H1 (cell line): Measurements from ENCODE around the gene INPP5E. TPM values are rescaled to one million over a fixed set of nuclear protein-coding genes. Genes with fewer than 3 reads are reported as not detected.

ENCODE experiments used
- CTCF ChIA-PET: fragments of 300-600 bp; sonication (Branson Sonifier 250); formaldehyde crosslinking; loops from one replicate; lab custom pipeline; 2021; ENCODE audit not compliant: partially characterized antibody; lab: Charles Lee
- POLR2A ChIA-PET: fragments of 300-600 bp; sonication (Branson Sonifier 250); formaldehyde crosslinking; loops from one replicate; lab custom pipeline; 2021; ENCODE audit warnings: inconsistent platforms; ENCODE audit not compliant: partially characterized antibody; lab: Charles Lee
- DNase-seq, 2 experiments: peaks; one replicate each; pipeline versions ENCODE4 v3.0.0 to v3.0.0-alpha.2; 2010 to 2022; ENCODE audit warnings: low spot score in 2 of 2, low read depth in 1 of 2, mixed read lengths in 1 of 2
- FAIRE-seq: peaks from 2 replicates; lab custom pipeline; 2011; peaks lifted over from hg19 to GRCh38; lab: Jason Lieb, UNC
- H2AFZ ChIP-seq: 2 replicates; pipeline ENCODE4 v1.8.1; 2012; ENCODE audit warnings: low read length, inconsistent platforms
- H2AK5ac ChIP-seq: 2 replicates; pipeline ENCODE4 v1.6.1; 2013; ENCODE audit warnings: low read depth, low read length
- H2BK120ac ChIP-seq: replicated peaks from 2 replicates; pipeline ENCODE3; 2013; ENCODE audit warnings: low read depth, low read length, inconsistent platforms
- H2BK12ac ChIP-seq: 2 replicates; pipeline ENCODE4 v1.6.1; 2013; ENCODE audit warnings: low read depth, low read length
- H2BK15ac ChIP-seq: 2 replicates; pipeline ENCODE4 v1.6.1; 2013; ENCODE audit warnings: low read length
- H2BK20ac ChIP-seq: 2 replicates; pipeline ENCODE4 v1.6.1; 2013; ENCODE audit warnings: low read length
- H2BK5ac ChIP-seq: 2 replicates; pipeline ENCODE4 v1.6.1; 2013; ENCODE audit warnings: low read depth, low read length
- H3K14ac ChIP-seq: 2 replicates; pipeline ENCODE4 v1.6.1; 2013; ENCODE audit warnings: inconsistent platforms; ENCODE audit not compliant: insufficient read length
- H3K18ac ChIP-seq: 2 replicates; pipeline ENCODE4 v1.6.1; 2013; ENCODE audit warnings: low read length; ENCODE audit errors: extremely low read depth
- H3K23ac ChIP-seq: 2 replicates; pipeline ENCODE4 v1.6.1; 2013; ENCODE audit warnings: inconsistent platforms; ENCODE audit not compliant: insufficient read length
- H3K23me2 ChIP-seq: 2 replicates; pipeline ENCODE4 v1.6.1; 2013; ENCODE audit warnings: low read depth, low read length
- H3K27ac ChIP-seq: 2 replicates; pipeline ENCODE4 v1.6.1; 2011; ENCODE audit warnings: low read depth, low read length, inconsistent platforms
- H3K27me3 ChIP-seq, 4 experiments: replicated peaks in 1 of 4; 1 replicate in 1 of 4; 2 replicates in 3 of 4; pipeline versions ENCODE4 v1.6.1 to v1.8.1; 2011 to 2013; ENCODE audit warnings: low read length in 3 of 4, mild to moderate bottlenecking in 3 of 4, inconsistent platforms in 2 of 4, mixed read lengths in 2 of 4, moderate library complexity in 1 of 4; ENCODE audit not compliant: control insufficient read depth in 3 of 4, insufficient read depth in 3 of 4; ENCODE audit errors: extremely low read depth in 1 of 4
- H3K36me3 ChIP-seq, 4 experiments: 2 replicates each; pipeline versions ENCODE4 v1.6.1 to v1.8.1; 2011 to 2013; ENCODE audit warnings: mild to moderate bottlenecking in 4 of 4, low read length in 3 of 4, moderate library complexity in 2 of 4, control low read depth in 1 of 4, inconsistent platforms in 1 of 4; ENCODE audit not compliant: insufficient read depth in 4 of 4, control insufficient read depth in 2 of 4
- H3K4ac ChIP-seq: replicated peaks from 2 replicates; pipeline ENCODE3; 2013; ENCODE audit warnings: low read length, low read depth, mixed read lengths, inconsistent platforms; ENCODE audit not compliant: insufficient read length
- H3K4me1 ChIP-seq, 4 experiments: replicated peaks in 1 of 4; 1 replicate in 1 of 4; 2 replicates in 3 of 4; pipeline versions ENCODE4 v1.6.1 to v1.8.1; 2011 to 2013; ENCODE audit warnings: low read length in 3 of 4, inconsistent platforms in 2 of 4, mixed read lengths in 1 of 4; ENCODE audit not compliant: insufficient read depth in 4 of 4, control insufficient read depth in 3 of 4
- H3K4me2 ChIP-seq, 2 experiments: 2 replicates each; pipeline versions ENCODE4 v1.6.1 to v1.8.1; 2011 to 2013; ENCODE audit warnings: low read depth in 2 of 2, low read length in 2 of 2, control low read depth in 1 of 2, inconsistent platforms in 1 of 2, mild to moderate bottlenecking in 1 of 2; ENCODE audit not compliant: insufficient read depth in 1 of 2
- H3K4me3 ChIP-seq, 4 experiments: fragments of 200-600, 300-600 bp in 1 of 4; sonication (generic), shearing (Covaris generic), sonication (Bioruptor Twin) in 1 of 4; 2 replicates each; pipeline versions ENCODE4 v1.5.1 to v1.8.1; 2011 to 2016; ENCODE audit warnings: low read length in 4 of 4, low read depth in 3 of 4, control low read depth in 2 of 4, inconsistent platforms in 2 of 4, mild to moderate bottlenecking in 2 of 4, mixed read lengths in 1 of 4, moderate library complexity in 1 of 4; ENCODE audit not compliant: insufficient read depth in 2 of 4; ENCODE audit errors: extremely low read depth in 1 of 4
- H3K56ac ChIP-seq: replicated peaks from 2 replicates; pipeline ENCODE3; 2013; ENCODE audit warnings: low read depth, mild to moderate bottlenecking, mixed read lengths, low read length, inconsistent platforms; ENCODE audit not compliant: insufficient read length
- H3K79me1 ChIP-seq: 2 replicates; pipeline ENCODE4 v1.6.1; 2013; ENCODE audit warnings: low read depth, low read length, control low read depth
- H3K79me2 ChIP-seq, 2 experiments: 2 replicates each; pipeline versions ENCODE4 v1.6.1 to v1.8.1; 2012 to 2013; ENCODE audit warnings: low read length in 2 of 2, mild to moderate bottlenecking in 2 of 2, inconsistent platforms in 1 of 2; ENCODE audit not compliant: insufficient read depth in 2 of 2, control insufficient read depth in 1 of 2
- H3K9ac ChIP-seq, 4 experiments: replicated peaks in 1 of 4; 1 replicate in 1 of 4; 2 replicates in 3 of 4; pipeline versions ENCODE4 v1.6.1 to v1.8.1; 2011 to 2013; ENCODE audit warnings: low read depth in 3 of 4, low read length in 3 of 4, control low read depth in 2 of 4, mild to moderate bottlenecking in 2 of 4, moderate library complexity in 2 of 4, inconsistent platforms in 1 of 4; ENCODE audit errors: extremely low read depth in 1 of 4
- H3K9me3 ChIP-seq, 2 experiments: 2 replicates each; pipeline versions ENCODE4 v1.6.1 to v1.8.1; 2012 to 2013; ENCODE audit warnings: mild to moderate bottlenecking in 2 of 2, moderate library complexity in 2 of 2, control low read depth in 1 of 2, inconsistent platforms in 1 of 2, low read depth in 1 of 2, low read length in 1 of 2, mixed read lengths in 1 of 2; ENCODE audit not compliant: insufficient read depth in 2 of 2
- H4K20me1 ChIP-seq, 2 experiments: replicated peaks in 1 of 2; 2 replicates each; pipeline versions ENCODE3 to v1.8.1; 2011 to 2013; ENCODE audit warnings: inconsistent platforms in 2 of 2, low read length in 2 of 2, mild to moderate bottlenecking in 1 of 2; ENCODE audit not compliant: insufficient read depth in 2 of 2, control insufficient read depth in 1 of 2
- H4K5ac ChIP-seq: 2 replicates; pipeline ENCODE4 v1.6.1; 2013; ENCODE audit warnings: low read length, low read depth, mixed read lengths, inconsistent platforms; ENCODE audit not compliant: insufficient read length
- H4K8ac ChIP-seq: 2 replicates; pipeline ENCODE4 v1.8.0; 2013; ENCODE audit warnings: mild to moderate bottlenecking, moderate library complexity, low read length, inconsistent platforms; ENCODE audit not compliant: insufficient read depth; ENCODE audit errors: extremely low read depth
- H4K91ac ChIP-seq: replicated peaks from 2 replicates; pipeline ENCODE3; 2013; ENCODE audit warnings: low read length, mixed read lengths, inconsistent platforms; ENCODE audit not compliant: insufficient read length
- CBX8 ChIP-seq: fragments of 300-800, 300-1000 bp; sonication (generic); IDR thresholded peaks from 2 replicates; pipeline ENCODE4 v1.7.1; 2016; ENCODE audit warnings: low read depth, low read length, borderline replicate concordance
- CTBP2 ChIP-seq: IDR thresholded peaks from 2 replicates; pipeline ENCODE4 v1.7.0; 2011; ENCODE audit warnings: borderline replicate concordance, mild to moderate bottlenecking, moderate library complexity, mixed read lengths, low read length; ENCODE audit not compliant: insufficient read depth, insufficient read length
- EP300 ChIP-seq, 2 experiments: IDR thresholded peaks; 1 replicate in 1 of 2; 2 replicates in 1 of 2; pipeline ENCODE4 v1.6.1; 2011 to 2012; ENCODE audit warnings: low read depth in 2 of 2, low read length in 2 of 2, mild to moderate bottlenecking in 2 of 2, borderline replicate concordance in 1 of 2, inconsistent platforms in 1 of 2, moderate library complexity in 1 of 2
- GTF2F1 ChIP-seq: IDR thresholded peaks from 2 replicates; pipeline ENCODE4 v1.6.1; 2012; ENCODE audit warnings: low read depth, low read length, improper control_type of control experiment, borderline replicate concordance
- KDM1A ChIP-seq: fragments of 200-600, 300-600 bp; sonication (generic); IDR thresholded peaks from 2 replicates; pipeline ENCODE4 v1.7.1; 2016; ENCODE audit warnings: mild to moderate bottlenecking, low read length, borderline replicate concordance
- NRF1 ChIP-seq: IDR thresholded peaks from 2 replicates; pipeline ENCODE4 v1.6.1; 2011; ENCODE audit warnings: mild to moderate bottlenecking, low read depth, low read length, improper control_type of control experiment
- POU5F1 ChIP-seq: IDR thresholded peaks from 2 replicates; pipeline ENCODE4 v1.6.1; 2011; ENCODE audit warnings: low read depth, mild to moderate bottlenecking, low read length, moderate library complexity
- RBBP5 ChIP-seq: IDR thresholded peaks from 2 replicates; pipeline ENCODE4 v1.7.1; 2012; ENCODE audit warnings: low read depth, mild to moderate bottlenecking, inconsistent platforms, low read length, moderate library complexity, borderline replicate concordance
- RFX5 ChIP-seq: IDR thresholded peaks from 2 replicates; pipeline ENCODE4 v1.6.1; 2011; ENCODE audit warnings: low read depth, low read length, improper control_type of control experiment, borderline replicate concordance
- SAP30 ChIP-seq: fragments of 300-600 bp; sonication (generic); IDR thresholded peaks from 2 replicates; pipeline ENCODE4 v1.7.1; 2012; ENCODE audit warnings: low read length, moderate library complexity, mild to moderate bottlenecking, inconsistent platforms; ENCODE audit not compliant: insufficient read depth, insufficient replicate concordance
- SP2 ChIP-seq: IDR thresholded peaks from 2 replicates; pipeline ENCODE4 v1.6.1; 2012; ENCODE audit warnings: mild to moderate bottlenecking, low read length, inconsistent platforms
- SP4 ChIP-seq: IDR thresholded peaks from 2 replicates; pipeline ENCODE4 v1.6.1; 2012; ENCODE audit warnings: low read length, inconsistent platforms
- WGBS, 2 experiments: shearing (Covaris generic) in 1 of 2; methylation state at CpG; one replicate each; pipeline versions ENCODE4 v1.1.6 to v1.1.7; 2013 to 2015; ENCODE audit warnings: low lambda C conversion rate in 2 of 2, mixed read lengths in 2 of 2, inconsistent platforms in 1 of 2, low coverage in 1 of 2, missing lambda C conversion rate in 1 of 2; ENCODE audit not compliant: insufficient replicate concordance in 2 of 2, insufficient coverage in 1 of 2, insufficient read length in 1 of 2; ENCODE audit errors: extremely low coverage in 1 of 2, missing lambda C conversion rate in 1 of 2; 5-methylcytosine and 5-hydroxymethylcytosine counted together
- polyA plus RNA-seq, 7 experiments: library from polyadenylated mRNA; depleted of rRNA in 3 of 7; stranded (reverse) in 5 of 7; unstranded in 2 of 7; fragments of >200 nt in 5 of 7; fragments of 200-250 nt in 2 of 7; gene quantifications; 1 replicate in 5 of 7; 2 replicates in 1 of 7; 4 replicates in 1 of 7; pipeline versions ENCODE4 v1.2.1 to v1.2.3, GENCODE V29; 2011 to 2013; ENCODE audit warnings: missing spikeins in 2 of 7, mixed read lengths in 2 of 7
- total RNA-seq: library from RNA; stranded (reverse); fragmentation: NEBNext Ultra II Directional; extraction: Animal tissue kit (Norgen Biotek cat#: 25700); gene quantifications from 2 replicates; pipeline ENCODE4 v1.2.1, GENCODE V29; 2021

The INPP5E gene
- total and polyA plus RNA-seq, 2 of the 8 experiments (the other 6 are each of a cell fraction or from before 2014, with no cell fraction given): 8.7 to 11.3 TPM

GRCh38 chr9:136416427-136416826 lies 23.2 kb downstream of the INPP5E start:
- no peaks in the 10 kb centered on the region for H3K27me3 ChIP-seq
- WGBS, 2 experiments: 95% methylated on average over 8 of the region's 8 CpGs; no CpG with 5 or more reads in 1 of the 2 experiments
- no peak overlapping the region for H2BK12ac ChIP-seq
- no peak overlapping the region for H3K14ac ChIP-seq
- no peak overlapping the region for H3K18ac ChIP-seq
- H4K5ac ChIP-seq: no peak overlapping the region
- peaks cover 6% of the 10 kb centered on the region for H3K79me1 ChIP-seq
- no peak overlapping the region for H2BK120ac ChIP-seq
- no peak for FAIRE-seq
- H4K91ac ChIP-seq: no peak overlapping the region
- H3K79me2 ChIP-seq: peaks cover 3 to 25% of the 10 kb centered on the region in 2 experiments
- H2AK5ac ChIP-seq: no peak overlapping the region
- no peak overlapping the region for H3K4ac ChIP-seq
- ChIA-PET POLR2A (interaction anchor here (0.8 to 4.4 kb wide), 4 partner anchors 9 to 42 kb away, joined by 3 to 25 read pairs (median 6); partner anchors contain the start of genes CARD9 and INPP5E), CTCF (interaction anchor here (0.7 to 1.6 kb wide), 4 partner anchors 10 to 24 kb away, joined by 3 to 5 read pairs (median 3); partner anchors contain the start of gene INPP5E)
- H4K8ac ChIP-seq: no peak overlapping the region
- no peaks in the 10 kb centered on the region; a peak in 2 of 7 replicates for H3K4me1 ChIP-seq
- peaks cover 37 to 58% (median 52%) of the 10 kb centered on the region in 4 experiments for H3K36me3 ChIP-seq
- H2BK20ac ChIP-seq: no peak overlapping the region
- H3K9ac ChIP-seq: no peak overlapping the region
- no peak overlapping the region for H2BK15ac ChIP-seq
- H2BK5ac ChIP-seq: no peak overlapping the region
- H3K56ac ChIP-seq: no peak overlapping the region
- H3K9me3 ChIP-seq: no peaks in the 10 kb centered on the region
- H2AFZ ChIP-seq: no peak overlapping the region
- H4K20me1 ChIP-seq: peaks cover 14 to 15% of the 10 kb centered on the region in 2 experiments
- H3K27ac ChIP-seq: no peak overlapping the region
- H3K4me2 ChIP-seq: no peak overlapping the region
- no peaks in the 10 kb centered on the region for H3K23me2 ChIP-seq
- DNase-seq: no peak
- no peak overlapping the region for H3K4me3 ChIP-seq
- H3K23ac ChIP-seq: no peak overlapping the region
- TF ChIP-seq KDM1A: no peak
- no peak for TF ChIP-seq SP4
- no peak for TF ChIP-seq RFX5
- TF ChIP-seq POU5F1: no peak
- no peak for TF ChIP-seq EP300 (IDR thresholded peaks at IDR 0.05; ENCODE audit: borderline replicate concordance in 1 of 2, low read depth in 2 of 2, low read length in 2 of 2)
- TF ChIP-seq NRF1: no peak
- TF ChIP-seq GTF2F1: no peak
- TF ChIP-seq SP2: no peak
- no peak for TF ChIP-seq CBX8
- TF ChIP-seq SAP30: no peak
- no peak for TF ChIP-seq CTBP2
- no peak for TF ChIP-seq RBBP5
